Muscle layer of colon (tissue), 2 donors: ENCODE measurements around the gene ARMC10.

Experiments used
- H3K27ac ChIP-seq: one replicate; pipeline ENCODE4 v1.7.0; 2013; ENCODE audit warnings: low read depth, mild to moderate bottlenecking, low read length, moderate library complexity
- H3K27me3 ChIP-seq, 2 donors: one replicate each; pipeline ENCODE4 v1.7.0; 2013; ENCODE audit warnings: low read length in 2 of 2, mild to moderate bottlenecking in 2 of 2; ENCODE audit not compliant: insufficient read depth in 2 of 2, control insufficient read depth in 1 of 2
- H3K36me3 ChIP-seq: one replicate; pipeline ENCODE4 v1.7.0; 2013; ENCODE audit warnings: mild to moderate bottlenecking, low read length; ENCODE audit not compliant: insufficient read depth
- H3K4me1 ChIP-seq: one replicate; pipeline ENCODE4 v1.7.0; 2013; ENCODE audit warnings: mild to moderate bottlenecking, low read length; ENCODE audit not compliant: insufficient read depth
- H3K4me3 ChIP-seq, 2 donors: one replicate each; pipeline ENCODE4 v1.7.0; 2013; ENCODE audit warnings: low read length in 2 of 2, low read depth in 1 of 2, mild to moderate bottlenecking in 1 of 2, moderate library complexity in 1 of 2
- H3K9ac ChIP-seq: one replicate; pipeline ENCODE4 v1.7.0; 2013; ENCODE audit warnings: low read length
- H3K9me3 ChIP-seq: one replicate; pipeline ENCODE4 v1.7.0; 2013; ENCODE audit warnings: mild to moderate bottlenecking, low read length
- donor health status: abdominal sarcoma.
- donor health status: Adenocarcinoma of cecum.

ARMC10 gene

DNA sequence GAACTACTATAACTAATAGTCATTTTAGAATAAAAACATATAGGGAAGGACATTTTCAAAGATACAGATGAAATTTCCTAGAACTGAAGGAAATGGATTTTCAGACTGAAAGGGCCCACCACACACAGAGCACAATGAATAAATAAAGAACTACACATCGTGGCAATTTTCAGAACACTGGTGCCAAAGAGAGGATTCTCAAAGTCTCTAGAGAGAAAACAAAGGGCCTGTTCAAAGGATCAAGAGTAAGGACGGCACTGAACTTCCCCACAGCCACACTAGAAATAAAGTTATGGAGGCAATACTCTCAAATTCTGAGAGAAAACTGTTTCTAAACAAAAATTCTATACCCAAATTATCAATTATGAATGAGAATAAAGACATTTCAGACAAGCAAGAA lies 52.1 kb downstream of the ARMC10 start:
- Histone ChIP-seq H3K9ac (no peak overlapping the region), H3K4me3 (no peak overlapping the region), H3K27me3 (no peaks in the 10 kb centered on the region), H3K9me3 (no peaks in the 10 kb centered on the region), H3K36me3 (peaks cover 11% of the 10 kb centered on the region), H3K4me1 (no peaks in the 10 kb centered on the region), H3K27ac (no peak overlapping the region)

GRCh38 chr7:103129702-103130549 lies 55.0 kb downstream of the ARMC10 start:
- H3K4me3 ChIP-seq, result no peak overlapping the region
- no peaks in the 10 kb centered on the region for H3K9me3 ChIP-seq
- no peak overlapping the region for H3K9ac ChIP-seq
- H3K4me1 ChIP-seq, result peaks cover 3% of the 10 kb centered on the region
- peaks cover 6% of the 10 kb centered on the region for H3K36me3 ChIP-seq
- no peaks in the 10 kb centered on the region for H3K27me3 ChIP-seq
- no peak overlapping the region for H3K27ac ChIP-seq

DNA sequence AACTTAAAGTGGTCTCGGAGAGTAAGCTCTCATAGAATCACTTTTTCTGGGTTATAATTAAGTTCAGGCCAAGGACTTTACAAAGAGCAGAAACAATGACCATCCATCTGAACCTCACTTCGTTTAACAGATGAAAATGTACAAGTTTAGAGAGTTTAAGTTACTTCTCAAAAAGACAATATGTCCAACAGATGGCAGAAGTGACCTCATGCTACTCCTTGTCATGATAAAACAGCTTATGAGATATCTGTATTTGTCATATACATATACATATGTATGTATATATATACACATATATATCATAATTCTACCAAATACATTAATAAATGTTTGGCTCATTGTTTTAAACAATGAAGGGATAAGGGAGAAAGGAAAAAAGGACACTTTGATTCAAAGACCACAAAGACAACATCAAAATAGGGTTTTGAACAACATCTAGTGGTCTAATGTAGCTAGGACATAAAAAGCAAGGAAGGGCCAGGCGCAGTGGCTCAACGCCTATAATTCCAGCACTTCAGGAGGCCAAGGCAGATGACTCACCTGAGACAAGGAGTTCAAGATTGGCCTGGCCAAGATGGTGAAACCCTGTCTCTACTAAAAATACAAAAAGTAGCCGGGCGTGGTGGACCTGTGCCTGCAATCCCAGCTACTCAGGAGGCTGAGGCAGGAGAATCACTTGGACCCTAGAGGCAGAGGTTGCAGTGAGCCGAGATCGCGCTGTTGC lies 56.1 kb downstream of the ARMC10 start:
- H3K36me3 ChIP-seq, result peaks cover 6% of the 10 kb centered on the region
- peaks cover 7% of the 10 kb centered on the region for H3K4me1 ChIP-seq
- no peak overlapping the region for H3K4me3 ChIP-seq
- H3K27me3 ChIP-seq, result no peaks in the 10 kb centered on the region
- no peak overlapping the region for H3K27ac ChIP-seq
- no peak overlapping the region for H3K9ac ChIP-seq
- no peaks in the 10 kb centered on the region for H3K9me3 ChIP-seq

DNA sequence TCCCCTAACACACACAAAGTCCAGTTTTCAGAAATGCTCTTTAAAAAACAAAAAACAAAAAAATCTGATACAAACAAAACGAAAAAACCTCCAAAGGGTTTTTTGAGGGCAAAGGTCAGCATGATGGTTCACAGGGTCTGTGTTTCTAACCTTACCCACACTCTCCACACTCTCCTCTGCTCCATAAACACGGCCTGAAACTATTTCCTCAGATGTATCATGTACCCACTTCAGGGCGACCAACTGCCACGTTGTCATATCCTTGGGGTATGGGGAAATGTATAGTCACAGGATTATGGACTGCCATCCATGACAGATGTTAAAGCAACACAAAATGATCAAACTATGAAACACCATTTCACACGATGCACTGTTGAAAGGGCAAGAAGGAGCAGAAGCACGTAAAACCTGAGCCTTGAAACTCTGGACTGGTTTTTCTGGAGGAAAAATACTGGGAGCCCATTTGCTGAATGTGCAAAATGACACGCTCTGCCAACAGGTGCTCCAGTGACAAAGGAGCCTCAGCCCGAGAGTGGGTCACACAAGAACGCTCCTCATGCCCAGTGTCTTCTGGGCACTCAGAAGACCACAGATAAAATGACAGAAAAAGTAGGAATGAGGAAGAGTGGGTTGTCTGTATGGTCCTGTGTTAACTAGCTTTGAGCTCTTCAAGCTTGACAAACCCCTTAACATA lies 58.2 kb downstream of the ARMC10 start:
- Histone ChIP-seq H3K9me3 (no peaks in the 10 kb centered on the region), H3K9ac (no peak overlapping the region), H3K27ac (no peak overlapping the region), H3K4me1 (peaks cover 7% of the 10 kb centered on the region), H3K27me3 (no peaks in the 10 kb centered on the region), H3K4me3 (no peak overlapping the region), H3K36me3 (peaks cover 3% of the 10 kb centered on the region)

DNA sequence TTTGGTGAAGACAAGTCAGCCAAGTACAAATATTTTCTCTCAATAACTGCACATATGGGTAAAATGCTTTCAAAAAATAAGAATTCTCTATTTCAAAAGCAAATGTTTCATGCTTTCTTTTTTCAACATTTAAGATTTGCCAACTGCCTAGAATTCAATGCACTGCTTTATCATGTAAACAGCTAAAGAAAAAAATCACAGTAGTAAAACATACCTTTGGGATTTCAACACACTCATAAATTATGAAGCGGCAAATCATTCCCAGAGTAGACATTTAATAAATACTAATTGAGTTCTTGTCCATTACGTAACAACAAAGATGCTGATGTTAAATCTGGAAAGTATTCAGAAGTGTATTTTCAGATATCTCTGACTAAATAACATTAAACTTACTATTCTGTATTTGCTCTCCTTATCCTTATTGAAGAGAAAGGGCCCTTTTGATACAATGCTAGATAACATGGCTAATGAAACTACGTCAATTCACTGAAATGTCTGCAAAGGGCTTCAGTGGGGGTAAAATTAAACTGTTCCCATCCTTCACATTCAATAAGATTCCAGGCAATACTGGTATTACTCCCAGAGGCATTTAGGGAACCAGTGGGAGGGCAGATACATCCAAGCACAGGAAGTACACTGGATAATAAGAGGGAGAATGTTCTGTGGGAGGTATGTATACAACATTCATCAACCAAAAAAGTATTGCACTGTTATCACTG lies 60.1 kb downstream of the ARMC10 start:
- Histone ChIP-seq H3K27ac (no peak overlapping the region), H3K36me3 (no peaks in the 10 kb centered on the region), H3K9me3 (no peaks in the 10 kb centered on the region), H3K4me3 (no peak overlapping the region), H3K9ac (no peak overlapping the region), H3K4me1 (peaks cover 7% of the 10 kb centered on the region), H3K27me3 (no peaks in the 10 kb centered on the region)

GRCh38 chr7:103140061-103140460 lies 65.1 kb downstream of the ARMC10 start:
- Histone ChIP-seq H3K9me3 (no peaks in the 10 kb centered on the region), H3K9ac (no peak overlapping the region), H3K4me3 (no peak overlapping the region), H3K4me1 (peaks cover 3% of the 10 kb centered on the region), H3K27ac (no peak overlapping the region), H3K27me3 (no peaks in the 10 kb centered on the region), H3K36me3 (no peaks in the 10 kb centered on the region)

GRCh38 chr7:103140685-103141084 lies 65.7 kb downstream of the ARMC10 start:
- Histone ChIP-seq H3K4me3 (no peak overlapping the region), H3K4me1 (no peaks in the 10 kb centered on the region), H3K27me3 (no peaks in the 10 kb centered on the region), H3K36me3 (no peaks in the 10 kb centered on the region), H3K9me3 (no peaks in the 10 kb centered on the region), H3K9ac (no peak overlapping the region), H3K27ac (no peak overlapping the region)

GRCh38 chr7:103141753-103142404 lies 66.9 kb downstream of the ARMC10 start:
- H3K4me1 ChIP-seq, result peaks cover 5% of the 10 kb centered on the region
- no peak overlapping the region for H3K4me3 ChIP-seq
- H3K27me3 ChIP-seq, result no peaks in the 10 kb centered on the region
- no peak overlapping the region for H3K9ac ChIP-seq
- H3K9me3 ChIP-seq, result no peaks in the 10 kb centered on the region
- H3K27ac ChIP-seq, result no peak overlapping the region
- H3K36me3 ChIP-seq, result no peaks in the 10 kb centered on the region

DNA sequence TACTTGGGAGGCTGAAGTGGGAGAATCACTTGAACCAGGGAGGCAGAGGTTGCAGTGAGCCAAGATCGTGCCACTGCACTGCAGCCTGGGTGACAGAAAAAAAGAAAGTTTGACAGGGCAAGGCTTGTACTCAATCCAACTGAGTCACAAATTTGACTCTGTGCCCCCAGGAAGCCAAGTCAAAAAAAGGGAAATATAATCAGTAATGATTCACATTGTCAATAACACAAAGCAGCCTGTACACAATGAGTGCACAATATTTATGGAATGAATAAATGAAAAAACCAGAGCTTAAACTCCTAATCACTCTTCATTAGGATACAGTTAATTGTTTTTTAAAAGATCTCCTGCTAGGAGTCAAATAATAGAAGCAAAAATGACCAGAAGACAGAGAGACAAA lies 67.6 kb downstream of the ARMC10 start:
- Histone ChIP-seq H3K27ac (no peak overlapping the region), H3K9ac (no peak overlapping the region), H3K4me3 (no peak overlapping the region), H3K9me3 (no peaks in the 10 kb centered on the region), H3K4me1 (peaks cover 10% of the 10 kb centered on the region), H3K36me3 (no peaks in the 10 kb centered on the region), H3K27me3 (no peaks in the 10 kb centered on the region)

- Histone ChIP-seq H3K27ac (no peak overlapping the region), H3K9ac (no peak overlapping the region), H3K4me3 (no peak overlapping the region)
Measured at GRCh38 chr7:103143868-103144267, 68.9 kb downstream of the ARMC10 start.

More at GRCh38 chr7:103143868-103144267, 68.9 kb downstream of the ARMC10 start:
- Histone ChIP-seq H3K9me3 (no peaks in the 10 kb centered on the region), H3K4me1 (peaks cover 10% of the 10 kb centered on the region), H3K27me3 (no peaks in the 10 kb centered on the region), H3K36me3 (no peaks in the 10 kb centered on the region)
